GM23338 (cell line): Measurements from ENCODE around the gene RPS6KA5. TPM values are rescaled to one million over a fixed set of nuclear protein-coding genes. Genes with fewer than 3 reads are reported as not detected.

Experiments used
- ATAC-seq: fragments of 200-7000 bp; cut with Tn5 transposase; 3 replicates; pipeline ENCODE4 v1.9.1; 2020
- DNase-seq: peaks from one replicate; pipeline ENCODE4 v3.0.0-alpha.2; 2015; ENCODE audit warnings: low spot score
- H2AFZ ChIP-seq: fragments of 200-600 bp; sonication (generic); 2 replicates; pipeline ENCODE4 v1.8.0; 2016; ENCODE audit warnings: antibody characterized with exemption, mild to moderate bottlenecking, moderate library complexity
- H3F3A ChIP-seq: fragments of 200-600 bp; sonication (generic); replicated peaks from 2 replicates; pipeline ENCODE4 v1.8.0; 2017; ENCODE audit warnings: antibody characterized with exemption, mixed run types, low read depth
- H3K27ac ChIP-seq: fragments of 200-600 bp; sonication (generic); 2 replicates; pipeline ENCODE4 v1.6.1; 2016; ENCODE audit warnings: low read depth
- H3K27me3 ChIP-seq: fragments of 200-600 bp; sonication (generic); 2 replicates; pipeline ENCODE4 v1.8.0; 2016; ENCODE audit warnings: mild to moderate bottlenecking, mixed run types, moderate library complexity; ENCODE audit not compliant: insufficient read depth
- H3K36me3 ChIP-seq: fragments of 200-600 bp; sonication (generic); 2 replicates; pipeline ENCODE4 v1.8.0; 2016; ENCODE audit warnings: mild to moderate bottlenecking; ENCODE audit not compliant: insufficient read depth
- H3K4me1 ChIP-seq: fragments of 200-600 bp; sonication (generic); 2 replicates; pipeline ENCODE4 v1.8.0; 2016; ENCODE audit warnings: mild to moderate bottlenecking, moderate library complexity; ENCODE audit not compliant: insufficient read depth
- H3K4me2 ChIP-seq: fragments of 200-600 bp; sonication (generic); 2 replicates; pipeline ENCODE4 v1.7.1; 2017; ENCODE audit warnings: mixed run types
- H3K4me3 ChIP-seq: fragments of 200-600 bp; sonication (generic); 2 replicates; pipeline ENCODE4 v1.6.1; 2016; ENCODE audit warnings: mixed run types
- H3K79me2 ChIP-seq: fragments of 200-600 bp; sonication (generic); replicated peaks from 2 replicates; pipeline ENCODE4 v1.8.0; 2017; ENCODE audit warnings: mild to moderate bottlenecking; ENCODE audit not compliant: insufficient read depth
- H3K9me2 ChIP-seq: fragments of 200-600 bp; sonication (generic); 2 replicates; pipeline ENCODE4 v1.8.0; 2017; ENCODE audit not compliant: insufficient read depth
- H4K20me1 ChIP-seq: fragments of 200-600 bp; sonication (generic); replicated peaks from 2 replicates; pipeline ENCODE4 v1.8.0; 2017; ENCODE audit warnings: mild to moderate bottlenecking; ENCODE audit not compliant: insufficient read depth
- H3K27ac Mint-ChIP-seq: 2 replicates; pipeline ENCODE4 v1.8.0; 2020; ENCODE audit warnings: inconsistent platforms, mild to moderate bottlenecking, moderate library complexity, mixed read lengths
- H3K27me3 Mint-ChIP-seq: 3 replicates; pipeline ENCODE4 v1.8.0; 2022; ENCODE audit warnings: low read depth, mild to moderate bottlenecking, moderate library complexity, mixed read lengths, inconsistent platforms; ENCODE audit not compliant: insufficient read depth, poor library complexity
- H3K36me3 Mint-ChIP-seq: 3 replicates; pipeline ENCODE4 v1.8.0; 2021; ENCODE audit warnings: low read depth, mild to moderate bottlenecking, inconsistent platforms, moderate library complexity, mixed read lengths
- H3K4me1 Mint-ChIP-seq: 3 replicates; pipeline ENCODE4 v1.8.0; 2020; ENCODE audit warnings: mild to moderate bottlenecking, inconsistent platforms, mixed read lengths
- H3K4me3 Mint-ChIP-seq: 3 replicates; pipeline ENCODE4 v1.8.0; 2021; ENCODE audit warnings: moderate library complexity, mild to moderate bottlenecking, inconsistent platforms, mixed read lengths
- H3K9me3 Mint-ChIP-seq: 3 replicates; pipeline ENCODE4 v1.8.0; 2020; ENCODE audit warnings: moderate library complexity, mild to moderate bottlenecking, inconsistent platforms, mixed read lengths
- CREB1 ChIP-seq: fragments of 250-450 bp; sonication (Bioruptor Pico); IDR thresholded peaks from 2 replicates; pipeline ENCODE4 v1.5.0; 2020; ENCODE audit warnings: low read depth, mild to moderate bottlenecking, moderate library complexity
- EZH2phosphoT487 ChIP-seq: fragments of 200-600 bp; sonication (generic); IDR thresholded peaks from one replicate; pipeline ENCODE4 v1.8.1; 2018; ENCODE audit warnings: antibody characterized with exemption; ENCODE audit not compliant: unreplicated experiment
- POLR2AphosphoS5 ChIP-seq: IDR thresholded peaks from 2 replicates; pipeline ENCODE4 v1.6.1; 2016; ENCODE audit warnings: antibody characterized with exemption, low read depth
- STAT1 ChIP-seq: IDR thresholded peaks from one replicate; pipeline ENCODE4 v1.6.1; 2016; ENCODE audit warnings: antibody characterized with exemption; ENCODE audit not compliant: unreplicated experiment
- ZNF114 ChIP-seq: fragments of 250-450 bp; sonication (Bioruptor Pico); IDR thresholded peaks from 2 replicates; pipeline ENCODE4 v1.5.0; 2020; ENCODE audit warnings: mild to moderate bottlenecking, moderate library complexity
- ZNF331 ChIP-seq: fragments of 250-450 bp; sonication (Bioruptor Pico); IDR thresholded peaks from 2 replicates; pipeline ENCODE4 v1.5.0; 2020; ENCODE audit warnings: low read depth, mild to moderate bottlenecking, moderate library complexity
- ZNF462 ChIP-seq: fragments of 250-450 bp; sonication (Bioruptor Pico); IDR thresholded peaks from 2 replicates; pipeline ENCODE4 v1.5.0; 2020; ENCODE audit warnings: mild to moderate bottlenecking, moderate library complexity
- polyA plus RNA-seq: library from polyadenylated mRNA; unstranded; fragments of >200 nt; fragmentation: Nextera tagmentation; extraction: Ambion mirVana; gene quantifications from 2 replicates; pipeline ENCODE4 v1.2.1, GENCODE V29; 2016
- total RNA-seq: library from RNA; depleted of rRNA; stranded (reverse); fragments of >200 nt; shearing (Covaris generic); gene quantifications from 2 replicates; pipeline ENCODE4 v1.2.3, GENCODE V29; 2014

Gene RPS6KA5
- total and polyA plus RNA-seq, 2 experiments from 2014 or later, result 2.1 to 2.4 TPM

DNA sequence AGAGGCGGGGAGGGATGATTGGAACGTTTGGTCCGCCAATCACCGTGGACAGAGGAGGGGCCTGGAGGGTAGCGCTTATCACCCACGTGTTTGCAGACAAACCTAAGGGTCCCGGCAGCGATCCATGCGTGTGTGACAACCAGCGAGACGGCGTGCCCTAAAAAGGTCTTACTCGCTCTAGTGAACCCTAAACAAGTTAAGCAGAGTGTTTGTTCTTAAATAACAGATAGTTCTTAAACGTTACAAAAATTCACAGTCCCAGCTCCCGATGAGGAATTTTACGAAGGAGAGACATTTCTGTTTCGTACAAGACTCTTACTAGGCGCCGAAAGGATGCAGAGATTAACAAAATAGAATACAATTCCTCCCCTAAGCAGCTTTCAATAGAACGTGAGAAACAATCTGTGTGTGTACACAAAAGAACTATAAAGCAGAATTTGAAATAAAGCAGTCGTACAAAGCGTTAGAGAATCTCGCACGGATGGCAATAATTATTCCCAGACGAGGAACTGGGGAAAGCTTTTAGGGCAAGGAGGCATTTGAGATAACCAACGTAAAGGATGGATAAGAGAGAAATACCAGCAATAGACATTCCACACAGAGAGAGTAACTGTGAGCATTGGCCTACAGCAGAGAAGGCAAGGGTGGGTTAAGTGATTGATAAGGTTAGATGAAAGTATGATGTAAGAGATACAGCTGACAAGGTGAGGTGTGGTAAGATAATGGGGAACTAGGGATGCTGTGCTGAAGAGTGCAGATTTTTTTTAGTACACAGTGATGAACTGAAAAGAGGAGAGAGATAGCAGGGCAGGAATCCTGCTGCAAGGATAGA lies 831 bp upstream of the RPS6KA5 start:
- peak overlapping the region; percentile 80 for H3K4me2 ChIP-seq
- no peaks in the 10 kb centered on the region for H3K36me3 Mint-ChIP-seq
- no peaks in the 10 kb centered on the region for H3K79me2 ChIP-seq
- TF ChIP-seq POLR2AphosphoS5, result peak; percentile 80
- no peak for TF ChIP-seq ZNF114 (CRISPR knock-in tag)
- no peak for TF ChIP-seq STAT1
- TF ChIP-seq ZNF462 (CRISPR knock-in tag), result no peak
- TF ChIP-seq CREB1 (CRISPR knock-in tag), result no peak; the same call in 1 of the 2 replicates
- no peak for TF ChIP-seq EZH2phosphoT487
- TF ChIP-seq ZNF331 (CRISPR knock-in tag), result no peak
- H3K4me3 Mint-ChIP-seq, result no peak overlapping the region
- H3K9me2 ChIP-seq, result no peaks in the 10 kb centered on the region
- no peak overlapping the region for H3K27ac Mint-ChIP-seq
- no peaks in the 10 kb centered on the region for H3K27me3 ChIP-seq
- 0 out of 2 replicates have a peak, but pooled peaks cover 3% of the 10 kb centered on the region for H3K4me1 ChIP-seq
- no peaks in the 10 kb centered on the region for H3K9me3 Mint-ChIP-seq
- H3K27ac ChIP-seq, result no peak overlapping the region
- ATAC-seq (no peak), DNase-seq (no peak)
- H2AFZ ChIP-seq, result peak overlapping the region; percentile 43
- 0 out of 2 replicates have a peak, but pooled peaks cover 2% of the 10 kb centered on the region for H3F3A ChIP-seq
- H3K36me3 ChIP-seq, result no peaks in the 10 kb centered on the region
- no peaks in the 10 kb centered on the region for H4K20me1 ChIP-seq
- no peaks in the 10 kb centered on the region for H3K27me3 Mint-ChIP-seq
- H3K4me1 Mint-ChIP-seq, result peaks cover 2% of the 10 kb centered on the region; the same call in 1 of the 3 replicates
- H3K4me3 ChIP-seq, result peak overlapping the region; percentile 56
